Ovary (tissue), 9 donors: ENCODE results near the gene KCNH8. TPM values are rescaled to one million over a fixed set of nuclear protein-coding genes. Genes with fewer than 3 reads are reported as not detected.

Experiments used
- DNase-seq, 5 donors: peaks; one replicate each; pipeline ENCODE4 v3.0.0-alpha.2; 2019 to 2020
- H3K27ac ChIP-seq, 2 donors: fragments of 200-600 bp; one replicate each; pipeline versions ENCODE4 v1.5.1 to v1.8.0; 2019 to 2022
- H3K27me3 ChIP-seq: fragments of 200-600 bp; one replicate; pipeline ENCODE4 v1.8.0; 2022
- H3K36me3 ChIP-seq: fragments of 200-600 bp; sonication (generic); one replicate; pipeline ENCODE4 v1.5.1; 2019
- H3K4me1 ChIP-seq: one replicate; pipeline ENCODE4 v1.8.1; 2013; ENCODE audit warnings: mild to moderate bottlenecking, moderate library complexity; ENCODE audit not compliant: insufficient read depth
- H3K4me3 ChIP-seq: fragments of 200-600 bp; sonication (generic); one replicate; pipeline ENCODE4 v1.5.1; 2017
- H3K9me3 ChIP-seq, 2 donors: fragments of 200-600 bp in 1 of 2; sonication (generic) in 1 of 2; one replicate each; pipeline versions ENCODE4 v1.5.1 to v1.8.1; 2013 to 2019; ENCODE audit warnings: mild to moderate bottlenecking in 1 of 2, moderate library complexity in 1 of 2
- EP300 ChIP-seq: sonication (generic); formaldehyde crosslinking; IDR thresholded peaks from one replicate; pipeline ENCODE4 v1.6.1; 2017; ENCODE audit warnings: antibody characterized with exemption
- POLR2A ChIP-seq: fragments of 450-650 bp; IDR thresholded peaks from one replicate; pipeline ENCODE4 v1.6.1; 2017; ENCODE audit warnings: antibody characterized with exemption, mild to moderate bottlenecking, moderate library complexity
- WGBS, 3 donors: extraction: QIAGEN DNeasy Blood & Tissue Kit in 1 of 3; methylation state at CpG; one replicate each; pipeline versions ENCODE4 v1.1.5 to v1.1.7; 2013 to 2017; 5-methylcytosine and 5-hydroxymethylcytosine counted together
- intact Hi-C, 4 donors: fragments of 100-400 bp; cut with DNase I; formaldehyde crosslinking; loops; one replicate each; pipeline versions ENCODE4 v1.11.0 to v1.15.1; 2022 to 2023
- polyA plus RNA-seq, 2 donors: library from polyadenylated mRNA; stranded (reverse); fragments of 200-250 nt in 1 of 2; fragments of 350-450 nt in 1 of 2; fragmentation: Illumina TruSeq in 1 of 2; extraction: RNeasy Lipid Tissue Mini Kit (QIAGEN cat#74804) in 1 of 2; gene quantifications; one replicate each; pipeline ENCODE4 v1.2.3, GENCODE V29; 2013 to 2014
- total RNA-seq, 7 donors: library from RNA; depleted of rRNA in 2 of 7; stranded (reverse); fragments of >200 nt in 2 of 7; fragmentation: NEBNext Ultra II Directional in 3 of 7; extraction: Animal tissue kit (Norgen Biotek cat#: 25700) in 3 of 7; gene quantifications; one replicate each; pipeline versions ENCODE4 v1.1.0 to v1.2.4, GENCODE V29; 2016 to 2023
- TF ChIP-seq, protein P1 (sequence below), 3 donors: fragments of 450-650 bp in 2 of 3; fragments of 200-600 bp in 1 of 3; IDR thresholded peaks; one replicate each; pipeline versions ENCODE4 v1.5.1 to v1.8.0; 2016 to 2022; ENCODE audit warnings: antibody characterized with exemption in 3 of 3, mild to moderate bottlenecking in 1 of 3
- donor health status: DM: no; HTN: no; CAD: no; lungs with moderate emphysema.
- donor health status: DM: no; HTN: no; CAD: no.
- donor health status: Bipolar disorder and iron deficiency.
- donor health status: DM: yes; HTN: yes; CAD: no.
- donor health status: DM: no; HTN: no; CAD: no.
- donor health status: DM: yes; HTN: yes; CAD: no.

Gene KCNH8
- total and polyA plus RNA-seq, 9 donors = 0.05 to 1.4 (median 0.17) TPM; not detected in 1

DNA sequence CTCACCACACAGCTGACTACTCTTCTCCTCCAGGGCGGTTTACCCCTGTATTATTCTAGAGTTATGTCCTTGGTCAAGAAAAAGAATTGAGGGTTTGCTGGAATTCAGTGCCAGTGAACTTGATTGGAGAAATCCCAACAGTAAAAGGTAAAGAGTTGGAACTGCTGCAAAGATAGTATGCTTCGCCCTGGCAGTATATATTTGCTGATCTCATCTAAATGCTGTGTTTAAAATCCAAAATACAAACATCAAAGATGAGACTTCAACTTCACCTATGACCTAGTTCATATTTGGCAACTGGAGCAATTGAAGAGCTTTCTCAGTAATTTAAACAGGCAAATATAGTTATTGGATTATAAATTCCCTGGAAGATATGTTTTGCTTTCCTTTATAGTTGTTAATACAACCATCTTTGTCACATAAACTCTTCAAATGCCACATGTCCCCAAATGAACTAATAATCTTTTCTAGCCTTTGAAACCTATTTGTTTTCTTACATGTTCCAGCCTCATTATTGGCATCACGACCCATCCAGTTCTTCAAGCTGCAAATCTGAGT, 6.5 kb downstream of the KCNH8 start:
- no peaks in the 10 kb centered on the region for H3K4me1 ChIP-seq
- intact Hi-C loops = no loop called here
- WGBS, 3 donors = 39 to 50% (median 40%) methylated on average over 3 of the region's 3 CpGs
- DNase-seq = no peak
- no peak for TF ChIP-seq POLR2A
- TF ChIP-seq, protein P1, sequence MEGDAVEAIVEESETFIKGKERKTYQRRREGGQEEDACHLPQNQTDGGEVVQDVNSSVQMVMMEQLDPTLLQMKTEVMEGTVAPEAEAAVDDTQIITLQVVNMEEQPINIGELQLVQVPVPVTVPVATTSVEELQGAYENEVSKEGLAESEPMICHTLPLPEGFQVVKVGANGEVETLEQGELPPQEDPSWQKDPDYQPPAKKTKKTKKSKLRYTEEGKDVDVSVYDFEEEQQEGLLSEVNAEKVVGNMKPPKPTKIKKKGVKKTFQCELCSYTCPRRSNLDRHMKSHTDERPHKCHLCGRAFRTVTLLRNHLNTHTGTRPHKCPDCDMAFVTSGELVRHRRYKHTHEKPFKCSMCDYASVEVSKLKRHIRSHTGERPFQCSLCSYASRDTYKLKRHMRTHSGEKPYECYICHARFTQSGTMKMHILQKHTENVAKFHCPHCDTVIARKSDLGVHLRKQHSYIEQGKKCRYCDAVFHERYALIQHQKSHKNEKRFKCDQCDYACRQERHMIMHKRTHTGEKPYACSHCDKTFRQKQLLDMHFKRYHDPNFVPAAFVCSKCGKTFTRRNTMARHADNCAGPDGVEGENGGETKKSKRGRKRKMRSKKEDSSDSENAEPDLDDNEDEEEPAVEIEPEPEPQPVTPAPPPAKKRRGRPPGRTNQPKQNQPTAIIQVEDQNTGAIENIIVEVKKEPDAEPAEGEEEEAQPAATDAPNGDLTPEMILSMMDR (IDR thresholded peaks at IDR 0.05) = no peak
- no peak for TF ChIP-seq EP300
- no peaks in the 10 kb centered on the region for H3K27me3 ChIP-seq
- H3K27ac ChIP-seq = no peak overlapping the region
- no peaks in the 10 kb centered on the region for H3K9me3 ChIP-seq
- no peak overlapping the region for H3K4me3 ChIP-seq
- no peaks in the 10 kb centered on the region for H3K36me3 ChIP-seq

GRCh38 chr3:19155375-19155774, 7.1 kb downstream of the KCNH8 start:
- WGBS, 3 donors = 13 to 26% (median 22%) methylated on average over 2 of the region's 2 CpGs
- TF ChIP-seq EP300 (no peak), POLR2A (no peak)
- TF ChIP-seq, protein P1 (IDR thresholded peaks at IDR 0.05) = no peak
- no peak overlapping the region for H3K27ac ChIP-seq
- no peaks in the 10 kb centered on the region for H3K27me3 ChIP-seq
- H3K9me3 ChIP-seq = no peaks in the 10 kb centered on the region
- intact Hi-C loops = no loop called here
- H3K4me1 ChIP-seq = no peaks in the 10 kb centered on the region
- H3K4me3 ChIP-seq = no peak overlapping the region
- DNase-seq = no peak
- no peaks in the 10 kb centered on the region for H3K36me3 ChIP-seq

DNA sequence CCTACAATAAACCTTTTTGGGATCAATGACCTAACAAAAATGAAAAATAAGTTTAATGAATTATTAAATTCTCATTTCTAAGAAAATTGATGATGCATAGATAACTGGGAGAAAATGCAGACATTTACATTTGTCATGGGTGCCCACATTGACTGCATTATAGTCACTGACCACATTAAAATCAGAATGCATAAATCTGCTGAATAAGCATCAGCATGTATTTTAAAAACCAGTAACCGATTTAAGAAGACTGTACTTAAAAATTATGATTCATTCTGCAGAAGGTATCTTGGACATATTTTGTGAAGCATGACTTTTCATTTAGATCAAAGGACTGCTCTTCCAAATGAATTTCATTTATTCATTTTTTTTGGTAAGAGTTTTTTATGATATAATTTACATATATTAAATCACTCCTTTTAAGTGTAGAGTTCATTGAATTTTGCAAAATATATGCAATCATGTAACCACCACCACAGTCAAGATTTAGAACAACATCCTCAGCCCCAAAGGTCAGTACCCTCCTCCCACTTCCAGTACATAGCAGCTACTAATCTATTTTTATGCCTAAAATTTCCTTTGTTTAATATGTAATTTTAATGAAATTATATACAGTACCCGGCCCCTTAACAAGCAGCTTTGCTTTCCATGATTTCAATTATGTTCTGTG, 11.8 kb downstream of the KCNH8 start:
- 86 to 87% (median 87%) methylated on average over 2 of the region's 2 CpGs for WGBS, 3 donors
- H3K27me3 ChIP-seq = no peaks in the 10 kb centered on the region
- TF ChIP-seq EP300 = no peak
- TF ChIP-seq, protein P1 (IDR thresholded peaks at IDR 0.05) = no peak
- no peak for TF ChIP-seq POLR2A
- intact Hi-C loops = no loop called here
- no peaks in the 10 kb centered on the region for H3K36me3 ChIP-seq
- no peaks in the 10 kb centered on the region for H3K4me1 ChIP-seq
- H3K27ac ChIP-seq = no peak overlapping the region
- no peak for DNase-seq
- no peak overlapping the region for H3K4me3 ChIP-seq
- H3K9me3 ChIP-seq = no peaks in the 10 kb centered on the region

DNA sequence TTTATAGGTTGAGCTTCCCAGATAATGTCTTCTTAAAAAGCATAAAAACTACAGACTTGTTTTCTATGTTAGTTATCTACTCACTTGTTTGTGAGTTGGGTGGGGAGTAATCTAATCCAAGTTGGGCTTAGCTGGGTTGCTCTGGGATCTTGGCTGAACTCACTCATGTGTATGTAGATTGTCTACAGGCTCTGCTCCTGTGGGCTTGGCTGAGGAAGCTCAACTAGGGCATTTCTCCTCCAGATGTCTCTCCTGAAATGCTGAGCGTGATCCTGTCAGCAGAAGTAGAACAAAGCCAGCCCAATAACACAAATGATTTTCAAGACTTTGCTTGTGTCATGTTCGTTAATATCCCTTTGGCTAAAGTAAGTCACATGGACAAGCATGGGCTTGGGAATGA, 17.3 kb downstream of the KCNH8 start:
- no peaks in the 10 kb centered on the region for H3K9me3 ChIP-seq
- H3K27me3 ChIP-seq = no peaks in the 10 kb centered on the region
- no peak for TF ChIP-seq EP300
- TF ChIP-seq POLR2A = no peak
- TF ChIP-seq, protein P1 (IDR thresholded peaks at IDR 0.05) = no peak
- intact Hi-C loops = no loop called here
- no peak overlapping the region for H3K4me3 ChIP-seq
- no peaks in the 10 kb centered on the region for H3K36me3 ChIP-seq
- WGBS, 3 donors = 39 to 43% (median 42%) methylated on average over 2 of the region's 2 CpGs
- H3K4me1 ChIP-seq = no peaks in the 10 kb centered on the region
- DNase-seq = no peak
- H3K27ac ChIP-seq = no peak overlapping the region
